ENCODE data around the gene TCHP. TPM values are rescaled to one million over a fixed set of nuclear protein-coding genes. Genes with fewer than 3 reads are reported as not detected.

TCHP gene
- total RNA-seq, 1 donor from 2014 or later = 27.6 TPM

DNA sequence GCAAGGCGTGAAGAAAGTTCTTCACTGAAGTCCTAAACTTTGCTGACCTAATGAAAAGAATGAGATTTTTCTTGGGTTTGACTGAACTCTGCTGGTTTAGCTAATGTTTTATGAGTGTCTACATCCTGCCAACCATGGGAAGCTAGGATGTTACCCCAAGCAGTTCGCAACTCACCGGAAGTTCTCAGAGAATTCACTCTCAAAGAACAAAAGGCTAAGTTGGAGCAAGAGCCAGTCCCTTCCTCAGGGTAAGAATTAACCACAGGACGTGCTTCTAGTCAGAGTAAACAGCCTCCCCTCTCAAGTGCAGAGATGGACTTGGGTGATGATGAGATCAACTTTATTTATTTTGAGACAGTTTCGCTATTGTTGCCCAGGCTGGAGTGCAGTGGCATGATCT, 37.3 kb downstream of the TCHP start:
- DNase-seq (ENCODE audit: low read depth, low spot score) = no peak
- H3K4me3 Mint-ChIP-seq = no peak overlapping the region
- H3K27me3 Mint-ChIP-seq (ENCODE audit: low read depth) = no peaks in the 10 kb centered on the region
- no peaks in the 10 kb centered on the region for H3K4me1 Mint-ChIP-seq
- H3K36me3 Mint-ChIP-seq (ENCODE audit: low read depth) = peaks cover 11% of the 10 kb centered on the region
- H3K27ac Mint-ChIP-seq (ENCODE audit: unreplicated experiment) = peak overlapping the region; percentile 67
- H3K9me3 Mint-ChIP-seq = no peaks in the 10 kb centered on the region
- TF ChIP-seq, protein P1, sequence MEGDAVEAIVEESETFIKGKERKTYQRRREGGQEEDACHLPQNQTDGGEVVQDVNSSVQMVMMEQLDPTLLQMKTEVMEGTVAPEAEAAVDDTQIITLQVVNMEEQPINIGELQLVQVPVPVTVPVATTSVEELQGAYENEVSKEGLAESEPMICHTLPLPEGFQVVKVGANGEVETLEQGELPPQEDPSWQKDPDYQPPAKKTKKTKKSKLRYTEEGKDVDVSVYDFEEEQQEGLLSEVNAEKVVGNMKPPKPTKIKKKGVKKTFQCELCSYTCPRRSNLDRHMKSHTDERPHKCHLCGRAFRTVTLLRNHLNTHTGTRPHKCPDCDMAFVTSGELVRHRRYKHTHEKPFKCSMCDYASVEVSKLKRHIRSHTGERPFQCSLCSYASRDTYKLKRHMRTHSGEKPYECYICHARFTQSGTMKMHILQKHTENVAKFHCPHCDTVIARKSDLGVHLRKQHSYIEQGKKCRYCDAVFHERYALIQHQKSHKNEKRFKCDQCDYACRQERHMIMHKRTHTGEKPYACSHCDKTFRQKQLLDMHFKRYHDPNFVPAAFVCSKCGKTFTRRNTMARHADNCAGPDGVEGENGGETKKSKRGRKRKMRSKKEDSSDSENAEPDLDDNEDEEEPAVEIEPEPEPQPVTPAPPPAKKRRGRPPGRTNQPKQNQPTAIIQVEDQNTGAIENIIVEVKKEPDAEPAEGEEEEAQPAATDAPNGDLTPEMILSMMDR (conservative IDR thresholded peaks at IDR 0.05) = no peak

DNA sequence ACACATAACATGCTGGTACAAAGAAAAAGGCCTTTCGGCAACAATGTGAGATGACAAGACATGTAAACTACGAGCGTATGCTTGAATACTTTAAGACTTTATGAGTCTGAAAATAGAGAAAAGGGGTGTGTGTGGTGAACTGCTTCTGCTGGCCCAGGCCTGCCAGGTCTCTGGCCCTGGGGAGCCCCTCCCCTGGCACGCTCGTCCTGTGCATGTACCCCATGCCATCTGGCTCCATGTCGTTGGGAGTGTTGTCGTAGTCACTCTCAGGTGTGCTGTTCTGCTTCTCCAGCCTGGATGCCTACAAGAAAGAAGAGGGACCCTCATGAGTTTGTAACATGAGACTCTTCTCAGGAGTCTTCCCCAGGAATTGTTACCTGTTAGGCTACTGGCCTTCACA, 38.9 kb downstream of the TCHP start:
- no peak overlapping the region for H3K4me3 Mint-ChIP-seq
- H3K9me3 Mint-ChIP-seq = no peaks in the 10 kb centered on the region
- H3K27ac Mint-ChIP-seq (ENCODE audit: unreplicated experiment) = no peak overlapping the region
- TF ChIP-seq, protein P1 (conservative IDR thresholded peaks at IDR 0.05) = no peak
- H3K27me3 Mint-ChIP-seq (ENCODE audit: low read depth) = no peaks in the 10 kb centered on the region
- H3K4me1 Mint-ChIP-seq = no peaks in the 10 kb centered on the region
- DNase-seq (ENCODE audit: low read depth, low spot score) = no peak
- peaks cover 10% of the 10 kb centered on the region for H3K36me3 Mint-ChIP-seq (ENCODE audit: low read depth)

DNA sequence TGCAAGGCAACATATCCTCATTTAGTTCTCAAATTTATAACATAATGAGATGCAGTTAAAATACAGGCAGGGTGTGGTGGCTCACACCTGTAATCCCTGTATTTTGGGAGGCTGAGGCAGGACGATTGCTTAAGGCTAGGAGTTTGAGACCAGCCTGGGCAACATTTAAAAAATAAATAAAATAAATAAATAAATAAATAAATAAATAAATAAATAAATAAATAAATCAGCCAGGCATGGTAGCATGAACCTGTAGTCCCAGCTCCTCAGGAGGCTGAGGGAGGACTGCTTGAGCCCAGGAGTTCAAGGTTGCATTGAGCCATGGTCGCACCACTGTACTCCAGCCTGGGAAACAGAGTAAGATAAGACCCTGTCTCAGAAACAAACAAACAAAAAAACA, 39.4 kb downstream of the TCHP start:
- Mint-ChIP-seq H3K4me3 (no peak overlapping the region), H3K9me3 (no peaks in the 10 kb centered on the region), H3K36me3 (ENCODE audit: low read depth) (peaks cover 7% of the 10 kb centered on the region), H3K27me3 (ENCODE audit: low read depth) (no peaks in the 10 kb centered on the region), H3K27ac (ENCODE audit: unreplicated experiment) (no peak overlapping the region), H3K4me1 (peaks cover 1% of the 10 kb centered on the region)
- TF ChIP-seq, protein P1 (conservative IDR thresholded peaks at IDR 0.05) = no peak
- no peak for DNase-seq (ENCODE audit: low read depth, low spot score)

DNA sequence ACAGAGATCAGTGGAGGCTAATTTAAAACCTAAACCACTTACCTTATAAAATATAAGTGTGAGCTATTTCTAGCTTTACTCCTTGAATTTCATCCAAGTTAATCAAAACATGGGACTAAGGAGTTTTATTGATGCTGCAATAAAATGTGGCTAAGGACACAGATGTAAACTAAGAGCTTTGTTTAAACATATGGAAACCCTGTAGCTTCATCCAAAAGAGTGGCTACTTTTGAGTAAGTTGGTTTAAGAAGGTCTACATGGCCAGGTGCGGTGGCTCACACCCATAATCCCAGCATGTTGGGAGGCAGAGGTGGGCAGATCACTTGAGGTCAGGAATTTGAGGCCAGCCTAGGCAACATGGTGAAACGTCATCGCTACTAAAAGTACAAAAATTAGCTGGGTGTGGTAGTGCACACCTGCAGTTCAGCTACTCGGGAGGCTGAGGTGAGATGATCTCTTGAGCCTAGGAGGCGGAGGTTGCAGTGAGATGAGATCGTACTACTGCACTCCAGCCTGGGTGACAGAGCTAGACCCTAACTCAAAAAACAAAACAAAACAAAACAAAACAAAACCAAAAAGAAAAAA, 40.4 kb downstream of the TCHP start:
- DNase-seq (ENCODE audit: low read depth, low spot score) = no peak
- H3K9me3 Mint-ChIP-seq = no peaks in the 10 kb centered on the region
- peaks cover 7% of the 10 kb centered on the region for H3K36me3 Mint-ChIP-seq (ENCODE audit: low read depth)
- no peak overlapping the region for H3K4me3 Mint-ChIP-seq
- no peaks in the 10 kb centered on the region for H3K27me3 Mint-ChIP-seq (ENCODE audit: low read depth)
- TF ChIP-seq, protein P1 (conservative IDR thresholded peaks at IDR 0.05) = no peak
- no peak overlapping the region for H3K27ac Mint-ChIP-seq (ENCODE audit: unreplicated experiment)
- peaks cover 10% of the 10 kb centered on the region for H3K4me1 Mint-ChIP-seq

DNA sequence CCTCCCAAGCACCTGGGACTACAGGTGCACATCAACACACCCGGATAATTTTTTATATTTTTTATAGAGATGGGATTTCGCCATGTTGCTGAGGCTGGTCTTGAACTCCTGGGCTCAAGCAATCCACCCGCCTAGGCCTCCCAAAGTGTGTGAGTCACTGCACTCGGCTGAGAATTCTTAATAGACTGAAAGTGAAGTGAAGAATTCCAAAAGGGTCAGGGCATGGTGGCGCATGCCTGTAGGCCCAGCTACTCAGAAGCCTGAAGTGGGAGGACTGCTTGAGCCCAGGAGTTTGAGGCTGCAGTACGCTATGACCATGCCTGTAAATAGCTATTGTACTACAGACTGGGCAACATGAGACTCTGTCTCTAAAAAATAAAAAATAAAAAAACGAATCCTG, 43.7 kb downstream of the TCHP start:
- peaks cover 37% of the 10 kb centered on the region for H3K4me1 Mint-ChIP-seq
- DNase-seq (ENCODE audit: low read depth, low spot score) = no peak
- H3K4me3 Mint-ChIP-seq = no peak overlapping the region
- TF ChIP-seq, protein P1 (conservative IDR thresholded peaks at IDR 0.05) = no peak
- H3K27ac Mint-ChIP-seq (ENCODE audit: unreplicated experiment) = no peak overlapping the region
- peaks cover 2% of the 10 kb centered on the region for H3K36me3 Mint-ChIP-seq (ENCODE audit: low read depth)
- no peaks in the 10 kb centered on the region for H3K9me3 Mint-ChIP-seq
- no peaks in the 10 kb centered on the region for H3K27me3 Mint-ChIP-seq (ENCODE audit: low read depth)
